Activated naive CD4-positive, alpha-beta T cell treated with anti-CD3 and anti-CD28 coated beads, Interleukin-2, amount 10 ng/mL, durations not matched to agents 7 days and 5 days (primary cell): Measurements from ENCODE around the gene DNAH6.
"Not testable (repeated sequence)": the region's sequence is repeated elsewhere in the genome, so short reads cannot be mapped to it uniquely, and the experiment has no call there.

Source experiments
- CTCF ChIA-PET: fragments of 350-600 bp; sonication (Branson Sonifier 250); formaldehyde crosslinking; loops from one replicate; lab custom pipeline; 2021; ENCODE audit warnings: antibody characterized with exemption; lab: Charles Lee
- DNase-seq: peaks from one replicate; pipeline ENCODE4 v3.0.0-alpha.2; 2020
- H3K27ac Mint-ChIP-seq: one replicate; pipeline ENCODE4 v1.8.0; 2021; ENCODE audit warnings: mild to moderate bottlenecking, moderate library complexity, mixed read lengths
- H3K27me3 Mint-ChIP-seq: one replicate; pipeline ENCODE4 v1.8.0; 2021; ENCODE audit warnings: mild to moderate bottlenecking, mixed read lengths
- H3K36me3 Mint-ChIP-seq: one replicate; pipeline ENCODE4 v1.8.0; 2021; ENCODE audit warnings: mixed read lengths
- H3K4me1 Mint-ChIP-seq: one replicate; pipeline ENCODE4 v1.8.0; 2021; ENCODE audit warnings: mixed read lengths
- H3K4me3 Mint-ChIP-seq: one replicate; pipeline ENCODE4 v1.8.0; 2021; ENCODE audit warnings: mild to moderate bottlenecking, moderate library complexity, mixed read lengths
- H3K9me3 Mint-ChIP-seq: one replicate; pipeline ENCODE4 v1.8.0; 2021; ENCODE audit warnings: mixed read lengths

The DNAH6 gene

GRCh38 chr2:84516234-84516986, at the start of gene DNAH6:
Gene DNAH6, plus strand, starts transcription at chr2:84516498. Its CDS starts 1,329 bp downstream, at chr2:84517827.
- Mint-ChIP-seq H3K36me3 (peaks cover 3% of the 10 kb centered on the region), H3K9me3 (peaks cover 7% of the 10 kb centered on the region), H3K4me3 (peak within 1 kb of the TSS; percentile 77), H3K4me1 (peaks cover 26% of the 10 kb centered on the region), H3K27ac (no peak within 1 kb of the TSS), H3K27me3 (peaks cover 19% of the 10 kb centered on the region)
- DNase-seq: peak; percentile 94
- CTCF ChIA-PET: interaction anchor here (1.0 to 1.4 kb wide), 2 partner anchors 10 to 409 kb away, joined by 4 to 5 read pairs; no protein-coding TSS in a partner anchor

GRCh38 chr2:84467389-84467788, 48.9 kb upstream of the DNAH6 start:
- H3K36me3 Mint-ChIP-seq: peaks cover 5% of the 10 kb centered on the region
- no peak for DNase-seq
- CTCF ChIA-PET: no interaction called here
- no peak overlapping the region for H3K27ac Mint-ChIP-seq
- H3K4me1 Mint-ChIP-seq: no peaks in the 10 kb centered on the region
- H3K27me3 Mint-ChIP-seq: peaks cover 4% of the 10 kb centered on the region
- no peak overlapping the region for H3K4me3 Mint-ChIP-seq
- H3K9me3 Mint-ChIP-seq: peaks cover 12% of the 10 kb centered on the region

GRCh38 chr2:84472423-84472822, 43.9 kb upstream of the DNAH6 start:
- H3K9me3 Mint-ChIP-seq: peaks cover 10% of the 10 kb centered on the region
- CTCF ChIA-PET, H3K4me3 Mint-ChIP-seq, H3K36me3 Mint-ChIP-seq, H3K27me3 Mint-ChIP-seq, H3K27ac Mint-ChIP-seq, DNase-seq, H3K4me1 Mint-ChIP-seq: not testable (repeated sequence)

GRCh38 chr2:84472856-84473565, 43.3 kb upstream of the DNAH6 start:
- CTCF ChIA-PET: no interaction called here
- H3K27ac Mint-ChIP-seq: no peak overlapping the region
- no peak for DNase-seq
- H3K27me3 Mint-ChIP-seq: peaks cover 10% of the 10 kb centered on the region
- peaks cover 3% of the 10 kb centered on the region for H3K36me3 Mint-ChIP-seq
- H3K4me1 Mint-ChIP-seq: no peaks in the 10 kb centered on the region
- H3K9me3 Mint-ChIP-seq: peaks cover 9% of the 10 kb centered on the region
- no peak overlapping the region for H3K4me3 Mint-ChIP-seq

- Mint-ChIP-seq H3K27ac (no peak overlapping the region), H3K36me3 (no peaks in the 10 kb centered on the region), H3K4me1 (no peaks in the 10 kb centered on the region), H3K4me3 (no peak overlapping the region), H3K27me3 (peaks cover 14% of the 10 kb centered on the region), H3K9me3 (peaks cover 9% of the 10 kb centered on the region)
- no peak for DNase-seq
- CTCF ChIA-PET: no interaction called here
Observed at GRCh38 chr2:84474176-84474575, 42.1 kb upstream of the DNAH6 start.

- Mint-ChIP-seq H3K27me3 (peaks cover 14% of the 10 kb centered on the region), H3K4me1 (peaks cover 19% of the 10 kb centered on the region), H3K27ac (no peak overlapping the region), H3K9me3 (peaks cover 5% of the 10 kb centered on the region), H3K36me3 (no peaks in the 10 kb centered on the region), H3K4me3 (no peak overlapping the region)
- no peak for DNase-seq
- CTCF ChIA-PET: no interaction called here
Observed at GRCh38 chr2:84477886-84478285, 38.4 kb upstream of the DNAH6 start.

- Mint-ChIP-seq H3K27ac (no peak overlapping the region), H3K27me3 (peaks cover 14% of the 10 kb centered on the region), H3K36me3 (no peaks in the 10 kb centered on the region), H3K4me1 (peaks cover 20% of the 10 kb centered on the region), H3K9me3 (peaks cover 5% of the 10 kb centered on the region), H3K4me3 (no peak overlapping the region)
- no peak for DNase-seq
- CTCF ChIA-PET: interaction anchor here (1.2 kb wide), 1 partner anchor 48 kb away, joined by 3 read pairs; no protein-coding TSS in a partner anchor
Observed at GRCh38 chr2:84478867-84479266, 37.4 kb upstream of the DNAH6 start.

- CTCF ChIA-PET: interaction anchor here (1.3 kb wide), 1 partner anchor 444 kb away, joined by 3 read pairs; no protein-coding TSS in a partner anchor
- peaks cover 14% of the 10 kb centered on the region for H3K27me3 Mint-ChIP-seq
- H3K27ac Mint-ChIP-seq: peak overlapping the region; percentile 82
- H3K9me3 Mint-ChIP-seq: peaks cover 3% of the 10 kb centered on the region
- peaks cover 20% of the 10 kb centered on the region for H3K4me1 Mint-ChIP-seq
- H3K36me3 Mint-ChIP-seq: no peaks in the 10 kb centered on the region
- no peak overlapping the region for H3K4me3 Mint-ChIP-seq
- peak; percentile 40 for DNase-seq
Observed at GRCh38 chr2:84481702-84482101, 34.6 kb upstream of the DNAH6 start.

- CTCF ChIA-PET: interaction anchor here (1.3 kb wide), 1 partner anchor 443 kb away, joined by 3 read pairs; no protein-coding TSS in a partner anchor
- H3K27me3 Mint-ChIP-seq: peaks cover 11% of the 10 kb centered on the region
- no peaks in the 10 kb centered on the region for H3K9me3 Mint-ChIP-seq
- peaks cover 20% of the 10 kb centered on the region for H3K4me1 Mint-ChIP-seq
- no peak overlapping the region for H3K4me3 Mint-ChIP-seq
- no peaks in the 10 kb centered on the region for H3K36me3 Mint-ChIP-seq
- H3K27ac Mint-ChIP-seq: peak overlapping the region; percentile 19
- no peak for DNase-seq
Observed at GRCh38 chr2:84482603-84483002, 33.7 kb upstream of the DNAH6 start.

- Mint-ChIP-seq H3K36me3 (no peaks in the 10 kb centered on the region), H3K9me3 (no peaks in the 10 kb centered on the region), H3K27ac (no peak overlapping the region), H3K4me1 (peaks cover 20% of the 10 kb centered on the region), H3K27me3 (peaks cover 8% of the 10 kb centered on the region), H3K4me3 (no peak overlapping the region)
- CTCF ChIA-PET: interaction anchor here (0.6 to 1.3 kb wide), 2 partner anchors 443 to 663 kb away, joined by 3 to 4 read pairs; no protein-coding TSS in a partner anchor
- DNase-seq: no peak
Observed at GRCh38 chr2:84483320-84483719, 33.0 kb upstream of the DNAH6 start.

- no peak for DNase-seq
- H3K27ac Mint-ChIP-seq: no peak overlapping the region
- CTCF ChIA-PET: no interaction called here
- H3K4me3 Mint-ChIP-seq: no peak overlapping the region
- H3K4me1 Mint-ChIP-seq: peaks cover 13% of the 10 kb centered on the region
- H3K27me3 Mint-ChIP-seq: peaks cover under 1% of the 10 kb centered on the region
- no peaks in the 10 kb centered on the region for H3K36me3 Mint-ChIP-seq
- no peaks in the 10 kb centered on the region for H3K9me3 Mint-ChIP-seq
Observed at GRCh38 chr2:84486441-84487115, 29.7 kb upstream of the DNAH6 start.

- CTCF ChIA-PET: no interaction called here
- no peaks in the 10 kb centered on the region for H3K9me3 Mint-ChIP-seq
- DNase-seq: no peak
- H3K4me1 Mint-ChIP-seq: peaks cover 4% of the 10 kb centered on the region
- H3K27ac Mint-ChIP-seq: no peak overlapping the region
- no peaks in the 10 kb centered on the region for H3K36me3 Mint-ChIP-seq
- peaks cover 6% of the 10 kb centered on the region for H3K27me3 Mint-ChIP-seq
- no peak overlapping the region for H3K4me3 Mint-ChIP-seq
Observed at GRCh38 chr2:84487298-84487996, 28.9 kb upstream of the DNAH6 start.

- peaks cover 6% of the 10 kb centered on the region for H3K27me3 Mint-ChIP-seq
- CTCF ChIA-PET: interaction anchor here (5.6 kb wide), 1 partner anchor 434 kb away, joined by 26 read pairs; no protein-coding TSS in a partner anchor
Observed at GRCh38 chr2:84491256-84491655, 25.0 kb upstream of the DNAH6 start.

More at GRCh38 chr2:84491256-84491655, 25.0 kb upstream of the DNAH6 start:
- H3K4me1 Mint-ChIP-seq: peaks cover 6% of the 10 kb centered on the region
- no peak overlapping the region for H3K4me3 Mint-ChIP-seq
- no peaks in the 10 kb centered on the region for H3K9me3 Mint-ChIP-seq
- no peaks in the 10 kb centered on the region for H3K36me3 Mint-ChIP-seq
- H3K27ac Mint-ChIP-seq: no peak overlapping the region
- DNase-seq: no peak
